ENCODE data around the gene NOD2.
A peak's percentile ranks its signal among the peaks of the same experiment; 100 is the strongest.

Gene NOD2

DNA sequence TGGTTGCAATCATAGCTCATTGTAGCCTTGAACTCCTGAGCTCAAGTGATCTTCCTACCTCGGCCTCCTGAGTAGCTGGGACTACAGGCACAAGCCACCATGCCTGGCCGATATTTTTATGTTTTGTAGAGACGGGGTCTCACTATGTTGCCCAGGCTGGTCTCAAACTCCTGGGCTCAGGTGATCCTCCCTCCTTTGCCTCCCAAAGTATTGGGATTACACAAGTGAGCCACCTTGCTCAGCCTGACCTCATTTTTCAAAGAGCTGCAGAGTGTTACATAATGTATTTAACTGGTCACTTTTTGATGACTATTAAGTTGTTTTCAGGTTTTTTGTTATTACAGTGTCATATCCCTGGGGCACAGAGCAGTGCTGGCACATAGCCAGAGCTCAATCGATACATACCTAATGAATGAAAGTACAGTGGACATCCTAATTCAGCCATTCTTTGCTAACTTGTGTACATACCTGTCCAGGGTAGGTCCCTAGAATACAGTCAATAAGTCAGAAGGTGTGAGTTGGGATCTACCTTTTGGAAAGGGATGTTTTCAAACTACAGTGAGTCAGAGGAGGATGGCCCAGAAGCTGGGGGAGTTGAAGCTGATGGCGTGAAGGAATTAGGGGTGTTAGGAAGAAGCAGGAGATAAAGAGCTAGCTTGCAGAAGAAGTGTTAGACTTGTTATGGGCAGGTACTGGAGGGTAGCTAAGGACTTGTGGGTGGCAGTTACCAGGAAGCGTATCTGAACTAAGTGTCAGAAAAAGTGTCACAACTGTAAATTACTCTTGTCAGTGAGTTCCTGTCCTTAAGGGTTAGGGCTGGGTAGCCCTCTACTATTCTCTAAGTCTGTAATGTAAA, 28.4 kb downstream of the NOD2 start:
- no peak for DNase-seq (ENCODE audit: low read depth)
- TF ChIP-seq, protein P1, sequence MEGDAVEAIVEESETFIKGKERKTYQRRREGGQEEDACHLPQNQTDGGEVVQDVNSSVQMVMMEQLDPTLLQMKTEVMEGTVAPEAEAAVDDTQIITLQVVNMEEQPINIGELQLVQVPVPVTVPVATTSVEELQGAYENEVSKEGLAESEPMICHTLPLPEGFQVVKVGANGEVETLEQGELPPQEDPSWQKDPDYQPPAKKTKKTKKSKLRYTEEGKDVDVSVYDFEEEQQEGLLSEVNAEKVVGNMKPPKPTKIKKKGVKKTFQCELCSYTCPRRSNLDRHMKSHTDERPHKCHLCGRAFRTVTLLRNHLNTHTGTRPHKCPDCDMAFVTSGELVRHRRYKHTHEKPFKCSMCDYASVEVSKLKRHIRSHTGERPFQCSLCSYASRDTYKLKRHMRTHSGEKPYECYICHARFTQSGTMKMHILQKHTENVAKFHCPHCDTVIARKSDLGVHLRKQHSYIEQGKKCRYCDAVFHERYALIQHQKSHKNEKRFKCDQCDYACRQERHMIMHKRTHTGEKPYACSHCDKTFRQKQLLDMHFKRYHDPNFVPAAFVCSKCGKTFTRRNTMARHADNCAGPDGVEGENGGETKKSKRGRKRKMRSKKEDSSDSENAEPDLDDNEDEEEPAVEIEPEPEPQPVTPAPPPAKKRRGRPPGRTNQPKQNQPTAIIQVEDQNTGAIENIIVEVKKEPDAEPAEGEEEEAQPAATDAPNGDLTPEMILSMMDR (conservative IDR thresholded peaks at IDR 0.05; ENCODE audit: control insufficient read depth, insufficient read depth, low read depth, low read length) = no peak
- no peak overlapping the region for H3K4me3 ChIP-seq (ENCODE audit: control insufficient read depth, low read depth, low read length)

DNA sequence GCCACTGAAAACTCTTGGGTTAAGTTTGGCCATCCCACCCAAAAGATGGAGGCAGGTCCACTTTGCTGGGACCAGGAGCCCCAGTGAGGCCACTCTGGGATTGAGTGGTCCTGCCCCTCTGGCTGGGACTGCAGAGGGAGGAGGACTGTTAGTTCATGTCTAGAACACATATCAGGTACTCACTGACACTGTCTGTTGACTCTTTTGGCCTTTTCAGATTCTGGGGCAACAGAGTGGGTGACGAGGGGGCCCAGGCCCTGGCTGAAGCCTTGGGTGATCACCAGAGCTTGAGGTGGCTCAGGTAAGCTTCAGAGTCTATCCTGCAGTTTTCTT, 29.0 kb downstream of the NOD2 start:
- TF ChIP-seq, protein P1 (conservative IDR thresholded peaks at IDR 0.05; ENCODE audit: control insufficient read depth, insufficient read depth, low read depth, low read length) = no peak
- no peak for DNase-seq (ENCODE audit: low read depth)
- H3K4me3 ChIP-seq (ENCODE audit: control insufficient read depth, low read depth, low read length) = no peak overlapping the region

DNA sequence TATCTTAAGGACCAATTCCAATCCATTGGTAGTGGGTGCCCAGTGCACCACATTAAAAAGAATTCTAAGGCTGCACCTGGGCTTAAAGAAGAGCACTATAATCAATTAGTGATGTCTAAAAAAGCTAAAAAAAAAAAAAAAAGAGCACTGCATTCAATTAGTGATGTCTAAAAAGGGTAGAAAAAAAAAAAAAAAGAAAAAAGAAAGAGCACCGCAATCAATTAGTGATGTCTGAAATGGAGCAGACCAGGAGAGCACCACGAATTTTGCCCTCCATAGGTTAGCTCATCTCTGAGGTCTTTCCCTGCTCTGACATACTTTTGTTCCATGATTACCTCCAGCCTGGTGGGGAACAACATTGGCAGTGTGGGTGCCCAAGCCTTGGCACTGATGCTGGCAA, 29.6 kb downstream of the NOD2 start:
- TF ChIP-seq, protein P1 (conservative IDR thresholded peaks at IDR 0.05; ENCODE audit: control insufficient read depth, insufficient read depth, low read depth, low read length) = no peak
- H3K4me3 ChIP-seq (ENCODE audit: control insufficient read depth, low read depth, low read length) = no peak overlapping the region
- DNase-seq (ENCODE audit: low read depth) = no peak

DNA sequence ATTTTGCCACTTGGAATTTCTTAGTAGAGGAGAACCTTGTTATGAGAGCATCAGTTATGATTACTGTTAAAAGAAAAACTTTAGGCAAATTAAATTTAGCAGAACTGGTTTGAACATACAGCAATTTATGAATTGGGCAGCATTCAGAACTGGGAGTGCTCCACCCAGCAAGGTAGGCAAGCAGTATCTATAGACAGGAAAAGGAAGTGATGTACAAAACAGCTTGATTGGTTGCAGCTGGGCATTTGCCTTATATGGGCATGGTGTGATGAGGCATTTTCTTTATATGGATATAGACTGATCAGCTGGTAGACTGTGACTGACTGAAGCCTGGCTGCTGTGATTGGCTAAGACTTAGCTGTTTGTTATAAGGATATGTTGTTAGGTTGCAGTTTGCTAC, 30.9 kb downstream of the NOD2 start:
- H3K4me3 ChIP-seq (ENCODE audit: control insufficient read depth, low read depth, low read length) = no peak overlapping the region
- TF ChIP-seq, protein P1 (conservative IDR thresholded peaks at IDR 0.05; ENCODE audit: control insufficient read depth, insufficient read depth, low read depth, low read length) = no peak
- peak; percentile 36 for DNase-seq (ENCODE audit: low read depth)

DNA sequence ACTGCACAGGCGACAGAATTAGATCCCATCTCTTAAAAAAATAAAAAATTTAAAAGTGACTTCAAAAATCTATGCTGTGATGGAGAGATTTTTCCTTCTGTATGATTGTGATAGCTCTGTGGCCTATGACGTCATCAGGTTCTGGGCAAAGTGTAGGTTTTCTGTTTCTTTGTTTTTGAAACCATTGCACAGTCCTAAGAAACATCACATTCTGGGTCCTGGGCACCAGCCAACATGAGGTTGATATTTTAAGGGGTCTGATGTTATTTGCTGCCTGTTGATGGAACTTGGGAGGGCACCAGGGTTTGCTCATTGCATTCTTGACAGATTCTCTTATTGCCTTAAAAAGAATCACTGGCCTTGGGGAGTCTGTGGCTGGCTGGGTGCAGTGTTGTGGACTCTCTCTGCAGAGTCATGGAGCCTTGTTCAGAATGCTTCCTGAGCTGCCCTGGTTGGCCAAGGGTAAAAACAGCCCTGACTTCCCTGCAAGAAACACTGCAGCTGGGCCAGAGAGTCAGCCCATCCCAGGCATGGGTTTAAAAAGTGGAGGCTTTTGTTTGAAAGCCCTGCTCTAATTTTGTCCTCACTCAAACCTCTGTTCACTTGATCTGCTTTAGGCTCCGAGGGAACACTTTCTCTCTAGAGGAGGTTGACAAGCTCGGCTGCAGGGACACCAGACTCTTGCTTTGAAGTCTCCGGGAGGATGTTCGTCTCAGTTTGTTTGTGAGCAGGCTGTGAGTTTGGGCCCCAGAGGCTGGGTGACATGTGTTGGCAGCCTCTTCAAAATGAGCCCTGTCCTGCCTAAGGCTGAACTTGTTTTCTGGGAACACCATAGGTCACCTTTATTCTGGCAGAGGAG, 38.0 kb downstream of the NOD2 start:
- no peak overlapping the region for H3K4me3 ChIP-seq (ENCODE audit: control insufficient read depth, low read depth, low read length)
- DNase-seq (ENCODE audit: low read depth) = no peak
- TF ChIP-seq, protein P1 (conservative IDR thresholded peaks at IDR 0.05; ENCODE audit: control insufficient read depth, insufficient read depth, low read depth, low read length) = no peak

DNA sequence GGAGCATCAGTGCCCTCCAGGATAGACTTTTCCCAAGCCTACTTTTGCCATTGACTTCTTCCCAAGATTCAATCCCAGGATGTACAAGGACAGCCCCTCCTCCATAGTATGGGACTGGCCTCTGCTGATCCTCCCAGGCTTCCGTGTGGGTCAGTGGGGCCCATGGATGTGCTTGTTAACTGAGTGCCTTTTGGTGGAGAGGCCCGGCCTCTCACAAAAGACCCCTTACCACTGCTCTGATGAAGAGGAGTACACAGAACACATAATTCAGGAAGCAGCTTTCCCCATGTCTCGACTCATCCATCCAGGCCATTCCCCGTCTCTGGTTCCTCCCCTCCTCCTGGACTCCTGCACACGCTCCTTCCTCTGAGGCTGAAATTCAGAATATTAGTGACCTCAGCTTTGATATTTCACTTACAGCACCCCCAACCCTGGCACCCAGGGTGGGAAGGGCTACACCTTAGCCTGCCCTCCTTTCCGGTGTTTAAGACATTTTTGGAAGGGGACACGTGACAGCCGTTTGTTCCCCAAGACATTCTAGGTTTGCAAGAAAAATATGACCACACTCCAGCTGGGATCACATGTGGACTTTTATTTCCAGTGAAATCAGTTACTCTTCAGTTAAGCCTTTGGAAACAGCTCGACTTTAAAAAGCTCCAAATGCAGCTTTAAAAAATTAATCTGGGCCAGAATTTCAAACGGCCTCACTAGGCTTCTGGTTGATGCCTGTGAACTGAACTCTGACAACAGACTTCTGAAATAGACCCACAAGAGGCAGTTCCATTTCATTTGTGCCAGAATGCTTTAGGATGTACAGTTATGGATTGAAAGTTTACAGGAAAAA, 38.8 kb downstream of the NOD2 start:
- no peak overlapping the region for H3K4me3 ChIP-seq (ENCODE audit: control insufficient read depth, low read depth, low read length)
- no peak for DNase-seq (ENCODE audit: low read depth)
- TF ChIP-seq, protein P1 (conservative IDR thresholded peaks at IDR 0.05; ENCODE audit: control insufficient read depth, insufficient read depth, low read depth, low read length) = no peak
